ENCODE data around the gene TIGIT.

GRCh38 chr3:114274929-114275328 lies 18.9 kb upstream of the TIGIT start:
- TF ChIP-seq CTCF (IDR thresholded peaks at IDR 0.05; ENCODE audit: poor library complexity, severe bottlenecking) = no peak
- no peak for TF ChIP-seq REST (IDR thresholded peaks at IDR 0.05; ENCODE audit: borderline replicate concordance)
- TF ChIP-seq EZH2 (IDR thresholded peaks at IDR 0.05; ENCODE audit: borderline replicate concordance, insufficient read depth, low read length, poor library complexity, severe bottlenecking) = no peak

Data from neural cell (in vitro differentiated cells).